WTC11 (cell line): ENCODE data around the gene EME2. TPM values are rescaled to one million over a fixed set of nuclear protein-coding genes. Genes with fewer than 3 reads are reported as not detected.

ENCODE experiments used
- ATAC-seq: fragments of 200-7000 bp; cut with Tn5 transposase; 2 replicates; pipeline ENCODE4 v1.10.0; 2021; ENCODE audit warnings: mild to moderate bottlenecking, moderate library complexity
- CTCF ChIA-PET: fragments of 300-600 bp; sonication (Branson Sonifier 250); formaldehyde crosslinking; loops from one replicate; lab custom pipeline; 2021; ENCODE audit warnings: antibody characterized with exemption; lab: Charles Lee
- POLR2A ChIA-PET: fragments of 350-600 bp; sonication (Branson Sonifier 250); formaldehyde crosslinking; loops from one replicate; lab custom pipeline; 2021; ENCODE audit warnings: antibody characterized with exemption; lab: Charles Lee
- DNase-seq: peaks from one replicate; pipeline ENCODE4 v3.0.0; 2021; ENCODE audit warnings: low spot score
- H3K27ac Mint-ChIP-seq: 2 replicates; pipeline ENCODE4 v1.8.0; 2021; ENCODE audit warnings: mixed read lengths
- H3K27me3 Mint-ChIP-seq: 2 replicates; pipeline ENCODE4 v1.8.0; 2021; ENCODE audit warnings: low read depth, mild to moderate bottlenecking, moderate library complexity, mixed read lengths
- H3K36me3 Mint-ChIP-seq: 2 replicates; pipeline ENCODE4 v1.8.0; 2021; ENCODE audit warnings: mixed read lengths
- H3K4me1 Mint-ChIP-seq: 2 replicates; pipeline ENCODE4 v1.8.0; 2022; ENCODE audit warnings: mixed read lengths
- H3K4me3 Mint-ChIP-seq: 2 replicates; pipeline ENCODE4 v1.8.0; 2021; ENCODE audit warnings: mild to moderate bottlenecking, moderate library complexity, mixed read lengths
- H3K9me3 Mint-ChIP-seq: 2 replicates; pipeline ENCODE4 v1.8.0; 2021; ENCODE audit warnings: mixed read lengths
- ELF4 ChIP-seq: sonication (generic); formaldehyde crosslinking; IDR thresholded peaks from 2 replicates; pipeline ENCODE4 v1.8.1; 2022; ENCODE audit warnings: low read depth, mild to moderate bottlenecking, moderate library complexity, missing genetic modification reagents
- ESRRA ChIP-seq: sonication (generic); formaldehyde crosslinking; IDR thresholded peaks from 2 replicates; pipeline ENCODE4 v1.8.1; 2022; ENCODE audit warnings: mild to moderate bottlenecking, missing genetic modification reagents, borderline replicate concordance
- FOXJ3 ChIP-seq: sonication (generic); formaldehyde crosslinking; IDR thresholded peaks from 2 replicates; pipeline ENCODE4 v1.9.0; 2021; ENCODE audit warnings: missing genetic modification reagents, mild to moderate bottlenecking, borderline replicate concordance
- GTF2I ChIP-seq: fragments of 250-450 bp; sonication (Bioruptor Pico); conservative IDR thresholded peaks from 2 replicates; pipeline ENCODE4 v1.4.0; 2021; ENCODE audit warnings: mild to moderate bottlenecking
- JAZF1 ChIP-seq: fragments of 250-450 bp; sonication (Bioruptor Pico); IDR thresholded peaks from 2 replicates; pipeline ENCODE4 v1.9.0; 2021; ENCODE audit warnings: moderate library complexity, mild to moderate bottlenecking, inconsistent platforms
- MXD4 ChIP-seq: fragments of 250-450 bp; sonication (Bioruptor Pico); IDR thresholded peaks from 2 replicates; pipeline ENCODE4 v1.8.0; 2021; ENCODE audit warnings: mild to moderate bottlenecking, moderate library complexity, borderline replicate concordance
- ZBTB21 ChIP-seq: sonication (generic); formaldehyde crosslinking; IDR thresholded peaks from 2 replicates; pipeline ENCODE4 v1.8.1; 2023; ENCODE audit warnings: mild to moderate bottlenecking, missing genetic modification reagents, borderline replicate concordance
- ZNF138 ChIP-seq: sonication (generic); formaldehyde crosslinking; conservative IDR thresholded peaks from 2 replicates; pipeline ENCODE4 v1.8.1; 2022; ENCODE audit warnings: mild to moderate bottlenecking, moderate library complexity, missing genetic modification reagents
- ZNF232 ChIP-seq: sonication (generic); formaldehyde crosslinking; IDR thresholded peaks from 2 replicates; pipeline ENCODE4 v1.8.0; 2022; ENCODE audit warnings: mild to moderate bottlenecking, missing genetic modification reagents
- ZNF263 ChIP-seq: sonication (generic); formaldehyde crosslinking; IDR thresholded peaks from 2 replicates; pipeline ENCODE4 v1.8.1; 2022; ENCODE audit warnings: low read depth, mild to moderate bottlenecking, moderate library complexity, missing genetic modification reagents
- total RNA-seq: library from RNA; stranded (reverse); gene quantifications from 3 replicates; pipeline ENCODE4 v1.2.3, GENCODE V29; 2021
- TF ChIP-seq, protein P1 (sequence below): fragments of 250-450 bp; sonication (Bioruptor Pico); IDR thresholded peaks from 2 replicates; pipeline ENCODE4 v2.1.2; 2022; ENCODE audit warnings: mild to moderate bottlenecking, moderate library complexity
- TF ChIP-seq, protein P2 (sequence below): fragments of 250-450 bp; sonication (Bioruptor Pico); IDR thresholded peaks from 2 replicates; pipeline ENCODE4 v1.9.0; 2021; ENCODE audit warnings: moderate library complexity, mild to moderate bottlenecking, inconsistent platforms, borderline replicate concordance
- TF ChIP-seq, protein P3 (sequence below): sonication (generic); formaldehyde crosslinking; IDR thresholded peaks from 2 replicates; pipeline ENCODE4 v1.8.1; 2022; ENCODE audit warnings: missing genetic modification reagents, borderline replicate concordance
- TF ChIP-seq, protein P4 (sequence below): fragments of 250-450 bp; sonication (Bioruptor Pico); IDR thresholded peaks from 2 replicates; pipeline ENCODE4 v1.9.0; 2021; ENCODE audit warnings: mild to moderate bottlenecking
- TF ChIP-seq, protein P5 (sequence below): sonication (generic); formaldehyde crosslinking; IDR thresholded peaks from 2 replicates; pipeline ENCODE4 v1.8.0; 2022; ENCODE audit warnings: mild to moderate bottlenecking, missing genetic modification reagents
- TF ChIP-seq, protein P6 (sequence below): fragments of 250-450 bp; sonication (Bioruptor Pico); IDR thresholded peaks from 2 replicates; pipeline ENCODE4 v1.9.0; 2021; ENCODE audit warnings: mild to moderate bottlenecking
- TF ChIP-seq, protein P7 (sequence below): sonication (generic); formaldehyde crosslinking; IDR thresholded peaks from 2 replicates; pipeline ENCODE4 v1.8.1; 2022; ENCODE audit warnings: low read depth, mild to moderate bottlenecking, moderate library complexity, missing genetic modification reagents, borderline replicate concordance

Gene EME2
- total RNA-seq, 1 experiment from 2014 or later: 23.2 TPM

DNA sequence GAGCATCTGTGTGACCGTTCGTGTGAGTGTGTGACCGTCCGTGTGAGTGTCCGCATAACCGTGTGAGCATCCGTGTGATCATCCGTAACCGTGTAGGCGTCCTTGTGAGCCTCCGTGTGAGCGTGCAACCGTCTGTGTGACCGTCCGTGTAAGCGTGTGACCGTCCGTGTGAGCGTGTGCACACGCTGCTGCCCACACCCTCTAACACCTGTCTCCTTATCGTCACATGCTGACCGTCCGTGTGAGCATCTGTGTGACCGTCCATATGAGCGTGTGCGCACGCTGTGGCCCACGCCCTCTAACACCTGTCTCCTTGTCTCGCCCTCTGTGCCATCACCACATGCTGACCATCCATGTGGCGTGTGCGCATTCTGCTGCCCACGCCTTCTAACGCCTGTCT is 32.4 kb upstream of the EME2 start (continued):
- TF ChIP-seq, protein P1, sequence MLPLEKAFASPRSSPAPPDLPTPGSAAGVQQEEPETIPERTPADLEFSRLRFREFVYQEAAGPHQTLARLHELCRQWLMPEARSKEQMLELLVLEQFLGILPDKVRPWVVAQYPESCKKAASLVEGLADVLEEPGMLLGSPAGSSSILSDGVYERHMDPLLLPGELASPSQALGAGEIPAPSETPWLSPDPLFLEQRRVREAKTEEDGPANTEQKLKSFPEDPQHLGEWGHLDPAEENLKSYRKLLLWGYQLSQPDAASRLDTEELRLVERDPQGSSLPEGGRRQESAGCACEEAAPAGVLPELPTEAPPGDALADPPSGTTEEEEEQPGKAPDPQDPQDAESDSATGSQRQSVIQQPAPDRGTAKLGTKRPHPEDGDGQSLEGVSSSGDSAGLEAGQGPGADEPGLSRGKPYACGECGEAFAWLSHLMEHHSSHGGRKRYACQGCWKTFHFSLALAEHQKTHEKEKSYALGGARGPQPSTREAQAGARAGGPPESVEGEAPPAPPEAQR (CRISPR knock-in tag): no peak

DNA sequence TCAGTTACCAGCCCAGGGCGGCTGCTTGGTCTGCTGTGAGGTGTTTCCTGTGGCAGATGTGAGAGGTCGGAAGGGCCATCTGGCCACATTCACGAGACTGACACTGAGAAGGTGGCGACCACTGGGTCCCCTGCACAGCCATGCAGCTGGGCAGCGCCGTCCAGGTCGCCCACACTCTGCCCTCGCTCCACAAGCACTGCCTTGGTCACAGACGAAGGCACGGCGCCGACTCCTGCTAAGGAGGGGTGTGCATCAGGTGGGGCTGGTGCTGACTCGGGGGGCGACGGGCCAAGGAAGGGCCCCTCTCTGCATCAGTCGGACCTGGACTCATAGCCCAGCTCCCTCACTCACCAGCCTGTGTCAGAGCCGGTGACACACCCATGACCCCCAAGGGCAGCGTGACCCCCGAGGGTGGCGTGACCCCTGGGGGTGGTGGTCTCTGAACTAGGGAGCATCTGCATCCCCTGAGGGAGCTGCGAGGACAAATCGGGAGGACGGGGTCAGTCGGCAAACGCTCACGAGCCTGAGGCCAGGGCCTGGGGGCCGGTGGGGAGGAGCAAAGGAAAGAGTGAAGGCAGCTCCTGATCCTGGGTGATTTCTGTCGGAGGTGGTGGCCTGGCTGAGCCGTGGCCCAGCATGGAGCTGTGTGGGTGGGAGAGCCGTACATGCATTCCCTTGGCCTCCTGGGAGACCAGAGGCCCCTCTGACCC is 31.7 kb upstream of the EME2 start:
- CTCF ChIA-PET: interaction anchor here (2.0 kb wide), 1 partner anchor 17 kb away, joined by 6 read pairs; no protein-coding TSS in a partner anchor
- no peaks in the 10 kb centered on the region for H3K4me1 Mint-ChIP-seq
- H3K27ac Mint-ChIP-seq: no peak overlapping the region; the same call in 1 of the 2 replicates
- DNase-seq: no peak
- no peaks in the 10 kb centered on the region for H3K36me3 Mint-ChIP-seq
- no peaks in the 10 kb centered on the region for H3K9me3 Mint-ChIP-seq
- no peak overlapping the region for H3K4me3 Mint-ChIP-seq
- ATAC-seq: no peak
- POLR2A ChIA-PET: no interaction called here
- H3K27me3 Mint-ChIP-seq: no peaks in the 10 kb centered on the region
- TF ChIP-seq ZNF138 (CRISPR knock-in tag) (no peak), ELF4 (no peak), FOXJ3 (CRISPR knock-in tag) (no peak), ZNF232 (CRISPR knock-in tag) (no peak), GTF2I (CRISPR knock-in tag) (no peak), ZNF263 (no peak), MXD4 (CRISPR knock-in tag) (no peak), ESRRA (CRISPR knock-in tag) (no peak), ZBTB21 (no peak), JAZF1 (CRISPR knock-in tag) (no peak)
- TF ChIP-seq, protein P2, sequence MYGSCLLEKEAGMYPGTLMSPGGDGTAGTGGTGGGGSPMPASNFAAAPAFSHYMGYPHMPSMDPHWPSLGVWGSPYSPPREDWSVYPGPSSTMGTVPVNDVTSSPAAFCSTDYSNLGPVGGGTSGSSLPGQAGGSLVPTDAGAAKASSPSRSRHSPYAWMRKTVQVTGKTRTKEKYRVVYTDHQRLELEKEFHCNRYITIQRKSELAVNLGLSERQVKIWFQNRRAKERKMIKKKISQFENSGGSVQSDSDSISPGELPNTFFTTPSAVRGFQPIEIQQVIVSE (CRISPR knock-in tag): no peak
- TF ChIP-seq, protein P3, sequence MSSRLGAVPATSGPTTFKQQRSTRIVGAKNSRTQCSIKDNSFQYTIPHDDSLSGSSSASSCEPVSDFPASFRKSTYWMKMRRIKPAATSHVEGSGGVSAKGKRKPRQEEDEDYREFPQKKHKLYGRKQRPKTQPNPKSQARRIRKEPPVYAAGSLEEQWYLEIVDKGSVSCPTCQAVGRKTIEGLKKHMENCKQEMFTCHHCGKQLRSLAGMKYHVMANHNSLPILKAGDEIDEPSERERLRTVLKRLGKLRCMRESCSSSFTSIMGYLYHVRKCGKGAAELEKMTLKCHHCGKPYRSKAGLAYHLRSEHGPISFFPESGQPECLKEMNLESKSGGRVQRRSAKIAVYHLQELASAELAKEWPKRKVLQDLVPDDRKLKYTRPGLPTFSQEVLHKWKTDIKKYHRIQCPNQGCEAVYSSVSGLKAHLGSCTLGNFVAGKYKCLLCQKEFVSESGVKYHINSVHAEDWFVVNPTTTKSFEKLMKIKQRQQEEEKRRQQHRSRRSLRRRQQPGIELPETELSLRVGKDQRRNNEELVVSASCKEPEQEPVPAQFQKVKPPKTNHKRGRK: no peak
- TF ChIP-seq, protein P4, sequence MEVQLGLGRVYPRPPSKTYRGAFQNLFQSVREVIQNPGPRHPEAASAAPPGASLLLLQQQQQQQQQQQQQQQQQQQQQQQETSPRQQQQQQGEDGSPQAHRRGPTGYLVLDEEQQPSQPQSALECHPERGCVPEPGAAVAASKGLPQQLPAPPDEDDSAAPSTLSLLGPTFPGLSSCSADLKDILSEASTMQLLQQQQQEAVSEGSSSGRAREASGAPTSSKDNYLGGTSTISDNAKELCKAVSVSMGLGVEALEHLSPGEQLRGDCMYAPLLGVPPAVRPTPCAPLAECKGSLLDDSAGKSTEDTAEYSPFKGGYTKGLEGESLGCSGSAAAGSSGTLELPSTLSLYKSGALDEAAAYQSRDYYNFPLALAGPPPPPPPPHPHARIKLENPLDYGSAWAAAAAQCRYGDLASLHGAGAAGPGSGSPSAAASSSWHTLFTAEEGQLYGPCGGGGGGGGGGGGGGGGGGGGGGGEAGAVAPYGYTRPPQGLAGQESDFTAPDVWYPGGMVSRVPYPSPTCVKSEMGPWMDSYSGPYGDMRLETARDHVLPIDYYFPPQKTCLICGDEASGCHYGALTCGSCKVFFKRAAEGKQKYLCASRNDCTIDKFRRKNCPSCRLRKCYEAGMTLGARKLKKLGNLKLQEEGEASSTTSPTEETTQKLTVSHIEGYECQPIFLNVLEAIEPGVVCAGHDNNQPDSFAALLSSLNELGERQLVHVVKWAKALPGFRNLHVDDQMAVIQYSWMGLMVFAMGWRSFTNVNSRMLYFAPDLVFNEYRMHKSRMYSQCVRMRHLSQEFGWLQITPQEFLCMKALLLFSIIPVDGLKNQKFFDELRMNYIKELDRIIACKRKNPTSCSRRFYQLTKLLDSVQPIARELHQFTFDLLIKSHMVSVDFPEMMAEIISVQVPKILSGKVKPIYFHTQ (CRISPR knock-in tag): no peak
- TF ChIP-seq, protein P5, sequence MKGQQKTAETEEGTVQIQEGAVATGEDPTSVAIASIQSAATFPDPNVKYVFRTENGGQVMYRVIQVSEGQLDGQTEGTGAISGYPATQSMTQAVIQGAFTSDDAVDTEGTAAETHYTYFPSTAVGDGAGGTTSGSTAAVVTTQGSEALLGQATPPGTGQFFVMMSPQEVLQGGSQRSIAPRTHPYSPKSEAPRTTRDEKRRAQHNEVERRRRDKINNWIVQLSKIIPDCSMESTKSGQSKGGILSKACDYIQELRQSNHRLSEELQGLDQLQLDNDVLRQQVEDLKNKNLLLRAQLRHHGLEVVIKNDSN (CRISPR knock-in tag): no peak
- TF ChIP-seq, protein P6, sequence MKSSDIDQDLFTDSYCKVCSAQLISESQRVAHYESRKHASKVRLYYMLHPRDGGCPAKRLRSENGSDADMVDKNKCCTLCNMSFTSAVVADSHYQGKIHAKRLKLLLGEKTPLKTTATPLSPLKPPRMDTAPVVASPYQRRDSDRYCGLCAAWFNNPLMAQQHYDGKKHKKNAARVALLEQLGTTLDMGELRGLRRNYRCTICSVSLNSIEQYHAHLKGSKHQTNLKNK: no peak
- TF ChIP-seq, protein P7, sequence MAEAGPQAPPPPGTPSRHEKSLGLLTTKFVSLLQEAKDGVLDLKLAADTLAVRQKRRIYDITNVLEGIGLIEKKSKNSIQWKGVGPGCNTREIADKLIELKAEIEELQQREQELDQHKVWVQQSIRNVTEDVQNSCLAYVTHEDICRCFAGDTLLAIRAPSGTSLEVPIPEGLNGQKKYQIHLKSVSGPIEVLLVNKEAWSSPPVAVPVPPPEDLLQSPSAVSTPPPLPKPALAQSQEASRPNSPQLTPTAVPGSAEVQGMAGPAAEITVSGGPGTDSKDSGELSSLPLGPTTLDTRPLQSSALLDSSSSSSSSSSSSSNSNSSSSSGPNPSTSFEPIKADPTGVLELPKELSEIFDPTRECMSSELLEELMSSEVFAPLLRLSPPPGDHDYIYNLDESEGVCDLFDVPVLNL (CRISPR knock-in tag): no peak
